Daoy (cell line): ENCODE results near the gene ITGA7. TPM values are rescaled to one million over a fixed set of nuclear protein-coding genes. Genes with fewer than 3 reads are reported as not detected.

Source experiments
- DNase-seq: peaks from one replicate; pipeline ENCODE4 v3.0.0-alpha.2; 2015; ENCODE audit warnings: low read depth
- total RNA-seq: library from RNA; depleted of rRNA; stranded (reverse); fragments of >200 nt; shearing (Covaris generic); gene quantifications from 2 replicates; pipeline ENCODE4 v1.2.3, GENCODE V29; 2014

The ITGA7 gene
- total RNA-seq, 1 experiment from 2014 or later = 2.4 TPM

GRCh38 chr12:55700255-55701018, 7.3 kb downstream of the ITGA7 start:
- DNase-seq = peak; percentile 86

- no peak for DNase-seq
These were observed 8.1 kb downstream of the ITGA7 start for GRCh38 chr12:55699471-55700055.

DNA sequence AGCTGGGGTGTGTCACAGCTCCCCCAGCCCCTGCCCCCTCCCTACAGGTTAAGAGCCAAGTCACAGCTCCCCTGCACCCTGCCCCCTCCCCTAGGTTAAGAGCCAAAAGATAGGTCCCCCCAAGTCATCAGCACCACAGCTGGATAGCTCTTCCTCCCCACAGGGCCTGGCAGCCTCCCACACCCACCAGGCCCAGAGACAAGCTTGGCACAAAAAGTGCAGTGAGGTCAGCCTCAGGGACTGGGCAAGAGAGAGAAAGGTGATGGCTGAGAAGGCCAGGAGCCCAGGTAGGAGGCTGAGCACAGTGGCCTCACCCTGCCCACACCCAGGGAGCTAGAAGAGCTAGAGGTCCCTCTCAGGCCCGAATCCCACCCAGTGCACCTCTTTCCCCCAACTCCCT, 8.7 kb downstream of the ITGA7 start:
- DNase-seq = no peak

DNA sequence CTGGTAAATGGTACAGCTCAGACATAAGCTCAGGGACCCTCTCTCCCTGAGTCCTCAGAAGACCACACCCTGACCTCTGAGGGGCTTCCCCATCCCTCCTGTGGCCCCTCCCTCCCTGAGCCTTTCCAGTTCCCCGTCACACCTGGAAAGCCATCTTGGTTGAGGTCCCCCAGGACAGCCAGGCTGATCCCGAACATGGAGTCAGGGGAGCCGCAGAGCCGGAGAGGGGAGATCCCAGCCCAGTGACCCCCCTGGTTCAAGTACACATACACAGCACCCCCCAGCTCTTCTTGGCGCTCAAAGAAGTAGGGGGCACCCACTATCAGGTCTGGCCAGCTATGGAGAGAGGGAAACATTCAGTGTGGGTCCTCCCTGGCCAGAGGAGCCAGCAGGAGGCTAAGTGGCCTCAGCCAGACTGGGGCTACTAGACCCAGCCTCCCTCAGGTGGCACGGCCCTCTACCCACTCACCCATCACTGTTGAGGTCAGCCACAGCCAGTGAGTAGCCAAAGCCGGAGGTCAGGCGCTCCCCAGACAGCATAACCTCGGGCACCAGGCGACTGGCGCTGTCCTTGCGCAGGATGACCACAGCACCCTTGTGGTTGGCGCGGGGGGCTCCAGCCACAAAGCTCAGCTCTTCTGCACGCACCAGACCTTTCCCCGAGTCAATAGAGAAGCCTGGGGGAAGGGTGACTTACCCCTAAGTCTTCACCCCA, 9.3 kb downstream of the ITGA7 start:
- no peak for DNase-seq

DNA sequence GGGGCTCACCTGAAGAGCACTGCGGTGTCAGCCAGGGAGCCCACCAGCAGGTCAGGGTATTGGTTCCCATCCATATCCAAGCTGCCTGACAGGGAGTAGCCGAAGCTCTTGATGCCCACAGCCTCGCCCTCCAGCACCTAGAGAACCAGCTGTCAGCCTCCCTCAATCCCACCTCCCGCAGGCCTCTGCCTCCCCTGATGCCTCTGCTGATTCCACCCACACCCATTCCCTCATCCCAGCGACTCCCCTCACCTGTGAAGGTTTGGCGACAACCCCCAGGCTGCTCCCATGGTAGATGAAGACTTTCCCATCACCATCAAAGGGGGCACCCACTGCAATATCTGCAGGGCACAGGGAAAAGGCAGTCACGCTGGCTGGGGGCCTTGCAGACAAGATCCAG, 10.0 kb downstream of the ITGA7 start:
- DNase-seq = no peak

GRCh38 chr12:55696796-55697462, 10.8 kb downstream of the ITGA7 start:
- no peak for DNase-seq

DNA sequence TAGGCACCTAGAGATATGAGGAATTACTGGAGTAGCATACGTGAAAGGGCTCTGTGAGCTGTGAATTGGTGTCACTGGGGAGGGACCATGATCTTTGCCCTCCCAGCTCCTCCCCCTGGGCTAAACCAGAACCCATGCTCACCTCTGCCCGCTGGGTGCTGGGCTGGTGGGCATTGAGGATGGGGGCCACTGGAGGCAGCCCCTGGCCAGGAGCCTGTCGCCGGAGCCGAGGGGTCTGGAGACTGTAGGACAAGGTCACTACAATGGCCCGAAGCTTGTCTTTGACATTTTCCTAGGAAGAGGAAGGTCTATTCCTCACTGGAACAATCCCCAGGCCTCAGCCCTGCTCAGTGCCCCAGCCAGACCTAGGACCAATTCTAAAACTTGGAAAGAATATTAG, 11.6 kb downstream of the ITGA7 start:
- DNase-seq = no peak

GRCh38 chr12:55695349-55695748, 12.4 kb downstream of the ITGA7 start:
- DNase-seq = no peak

GRCh38 chr12:55694651-55695050, 13.1 kb downstream of the ITGA7 start:
- no peak for DNase-seq

DNA sequence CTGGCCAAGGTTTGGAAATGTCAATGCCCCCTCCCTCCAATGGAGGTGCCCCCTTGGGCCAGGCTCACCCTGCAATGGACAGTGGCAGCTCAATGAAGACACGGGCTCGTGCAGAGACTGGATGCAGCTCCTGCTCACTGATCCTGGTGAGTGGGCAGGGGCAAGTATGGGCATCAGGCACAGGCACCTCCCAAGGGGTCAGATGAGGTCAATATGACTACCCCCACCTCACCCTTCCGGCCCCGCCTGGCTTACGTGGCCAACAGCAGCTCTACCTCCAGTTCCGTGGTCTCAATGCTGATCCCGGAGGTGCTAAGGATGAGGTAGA, 13.6 kb downstream of the ITGA7 start:
- DNase-seq = no peak

- no peak for DNase-seq
These were observed 14.1 kb downstream of the ITGA7 start for GRCh38 chr12:55693323-55694187.

GRCh38 chr12:55692631-55693322, 14.9 kb downstream of the ITGA7 start:
- DNase-seq = no peak

DNA sequence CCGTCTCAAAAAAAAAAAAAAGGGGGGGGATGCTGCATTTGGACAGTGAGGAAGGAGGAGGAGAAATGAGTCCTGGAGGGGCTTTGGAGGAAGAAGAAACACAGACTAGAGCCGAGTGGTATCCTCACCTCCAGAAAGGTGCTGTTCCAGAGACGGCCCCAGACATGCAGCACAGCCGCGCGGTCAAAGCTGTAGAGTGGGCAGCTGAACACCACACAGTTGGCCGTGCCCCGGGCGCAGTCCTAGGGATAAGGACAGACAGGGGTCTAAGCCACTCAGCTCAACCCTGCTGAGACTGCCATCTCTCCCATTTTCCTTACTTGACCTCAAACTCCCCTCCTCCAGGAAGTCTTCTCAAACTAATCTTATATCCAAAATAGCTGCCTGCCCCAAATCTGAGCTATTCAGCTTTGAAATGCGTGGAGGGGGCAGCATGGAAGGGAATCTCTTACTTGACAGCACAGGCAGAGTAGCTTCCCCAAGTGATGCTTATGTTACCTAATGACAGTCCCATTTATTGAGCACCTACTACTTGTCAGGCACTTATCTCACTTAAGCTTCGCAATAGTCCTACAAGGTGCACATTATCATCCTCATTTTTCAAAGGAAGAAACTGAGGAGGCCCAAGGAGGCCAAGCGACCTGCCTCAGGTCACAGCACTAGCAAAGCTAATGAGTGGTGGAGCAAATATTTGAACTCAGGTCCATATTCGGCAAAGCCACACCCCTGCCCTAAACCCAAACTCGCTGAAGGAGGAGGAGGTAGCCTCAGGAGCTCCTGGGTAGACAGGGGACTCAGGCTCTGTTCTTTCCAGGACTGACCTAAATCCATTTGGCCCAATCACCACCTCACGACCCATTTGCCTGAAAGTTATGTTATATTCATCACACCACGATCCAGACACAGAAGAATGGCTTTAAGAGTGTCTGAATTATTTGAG, 18.7 kb downstream of the ITGA7 start:
- no peak for DNase-seq

DNA sequence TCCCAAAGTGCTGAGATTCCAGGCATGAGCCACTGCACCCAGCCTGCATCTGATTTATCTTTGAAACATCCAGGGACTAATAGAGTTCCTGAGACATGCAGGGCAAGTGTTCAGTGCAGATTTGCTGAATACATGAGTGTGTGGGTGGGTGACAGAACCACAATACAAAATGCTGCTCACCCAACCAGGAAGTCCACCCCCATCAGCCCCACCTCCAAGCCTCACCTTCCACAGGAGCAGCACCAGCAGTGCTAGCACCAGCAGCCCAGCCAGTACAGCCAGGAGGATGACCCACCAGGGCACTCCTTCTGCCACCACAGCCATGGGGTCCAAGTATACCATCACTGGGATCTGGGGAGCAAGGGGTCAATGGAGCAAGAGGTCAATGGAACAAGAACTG, 20.0 kb downstream of the ITGA7 start:
- no peak for DNase-seq

- DNase-seq = no peak
These were observed 21.2 kb downstream of the ITGA7 start for GRCh38 chr12:55686366-55687010.

DNA sequence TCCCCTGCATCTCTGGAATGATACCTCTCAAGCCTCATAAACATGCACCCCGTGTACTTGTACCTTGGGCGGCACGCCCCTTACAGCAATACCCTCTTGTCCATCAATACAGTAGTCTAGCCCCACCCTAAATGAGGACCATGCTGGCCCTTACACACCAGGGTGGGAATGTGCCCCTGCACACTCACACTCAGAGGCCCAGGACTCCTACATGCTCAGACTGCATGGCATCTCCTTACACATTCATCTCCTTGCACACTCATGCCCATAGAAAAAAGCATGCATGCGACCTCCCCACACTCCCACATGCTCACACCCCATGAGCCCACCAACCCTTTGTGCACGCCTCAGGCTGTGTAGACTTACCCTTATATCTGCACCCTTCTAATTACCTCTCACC, 22.0 kb downstream of the ITGA7 start:
- DNase-seq = no peak

DNA sequence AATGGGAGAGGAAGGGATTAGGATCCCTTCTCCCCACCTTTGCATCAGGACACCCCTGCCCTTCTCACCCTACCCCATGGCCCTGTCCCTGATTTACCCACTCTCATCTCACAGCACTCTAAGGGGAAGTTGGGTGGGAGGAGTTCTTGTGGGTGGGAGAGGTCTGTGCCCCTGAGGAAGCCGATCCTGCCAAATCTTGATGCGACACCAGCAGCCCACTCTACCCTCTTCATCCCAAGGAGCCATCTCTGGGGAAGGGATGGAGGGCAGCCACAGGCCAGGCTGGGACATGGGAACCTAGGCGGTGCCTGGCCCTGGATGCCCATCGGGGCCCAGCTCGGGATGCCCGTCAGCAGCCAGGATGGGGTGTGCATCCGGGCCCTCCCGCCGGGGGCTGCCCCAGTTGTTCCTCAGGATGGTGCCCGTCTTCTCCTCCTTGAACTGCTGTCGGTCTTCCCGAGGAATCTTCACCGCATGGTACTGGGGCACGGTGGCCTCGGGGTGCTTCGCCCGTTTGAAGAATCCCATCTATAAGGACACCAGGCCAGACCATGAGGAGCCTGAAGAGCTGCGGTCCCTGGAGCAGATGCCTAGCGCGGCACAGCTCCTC, 22.8 kb downstream of the ITGA7 start:
- DNase-seq = no peak

DNA sequence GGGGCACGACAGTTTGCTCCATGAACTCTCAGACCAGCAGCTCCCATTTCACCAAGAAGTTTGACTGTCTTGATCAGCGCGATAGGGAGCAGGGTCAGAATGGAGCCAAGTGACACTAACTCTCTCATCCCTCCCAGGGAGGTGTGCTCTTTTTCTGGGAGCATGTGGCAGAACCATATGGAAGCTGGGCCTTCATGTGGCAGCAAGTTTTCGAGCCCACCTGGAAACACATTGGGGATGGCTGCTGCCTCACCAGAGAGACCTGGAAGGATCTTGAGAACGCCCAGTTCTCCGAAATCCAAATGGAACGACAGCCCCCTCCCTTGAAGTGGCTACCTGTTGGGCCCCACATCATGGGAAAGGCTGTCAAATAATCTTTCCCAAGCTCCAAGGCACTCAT, 24.0 kb downstream of the ITGA7 start:
- DNase-seq = no peak
